ENCODE results near the gene CCDC54.

GRCh38 chr3:107345822-107346405, 31.3 kb upstream of the CCDC54 start:
- TF ChIP-seq, protein P1, sequence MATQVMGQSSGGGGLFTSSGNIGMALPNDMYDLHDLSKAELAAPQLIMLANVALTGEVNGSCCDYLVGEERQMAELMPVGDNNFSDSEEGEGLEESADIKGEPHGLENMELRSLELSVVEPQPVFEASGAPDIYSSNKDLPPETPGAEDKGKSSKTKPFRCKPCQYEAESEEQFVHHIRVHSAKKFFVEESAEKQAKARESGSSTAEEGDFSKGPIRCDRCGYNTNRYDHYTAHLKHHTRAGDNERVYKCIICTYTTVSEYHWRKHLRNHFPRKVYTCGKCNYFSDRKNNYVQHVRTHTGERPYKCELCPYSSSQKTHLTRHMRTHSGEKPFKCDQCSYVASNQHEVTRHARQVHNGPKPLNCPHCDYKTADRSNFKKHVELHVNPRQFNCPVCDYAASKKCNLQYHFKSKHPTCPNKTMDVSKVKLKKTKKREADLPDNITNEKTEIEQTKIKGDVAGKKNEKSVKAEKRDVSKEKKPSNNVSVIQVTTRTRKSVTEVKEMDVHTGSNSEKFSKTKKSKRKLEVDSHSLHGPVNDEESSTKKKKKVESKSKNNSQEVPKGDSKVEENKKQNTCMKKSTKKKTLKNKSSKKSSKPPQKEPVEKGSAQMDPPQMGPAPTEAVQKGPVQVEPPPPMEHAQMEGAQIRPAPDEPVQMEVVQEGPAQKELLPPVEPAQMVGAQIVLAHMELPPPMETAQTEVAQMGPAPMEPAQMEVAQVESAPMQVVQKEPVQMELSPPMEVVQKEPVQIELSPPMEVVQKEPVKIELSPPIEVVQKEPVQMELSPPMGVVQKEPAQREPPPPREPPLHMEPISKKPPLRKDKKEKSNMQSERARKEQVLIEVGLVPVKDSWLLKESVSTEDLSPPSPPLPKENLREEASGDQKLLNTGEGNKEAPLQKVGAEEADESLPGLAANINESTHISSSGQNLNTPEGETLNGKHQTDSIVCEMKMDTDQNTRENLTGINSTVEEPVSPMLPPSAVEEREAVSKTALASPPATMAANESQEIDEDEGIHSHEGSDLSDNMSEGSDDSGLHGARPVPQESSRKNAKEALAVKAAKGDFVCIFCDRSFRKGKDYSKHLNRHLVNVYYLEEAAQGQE (IDR thresholded peaks at IDR 0.05; ENCODE audit: insufficient read depth in 1 of 2, low read depth in 2 of 2, low read length in 2 of 2), result no peak
- no peak for TF ChIP-seq POLR2AphosphoS5 (IDR thresholded peaks at IDR 0.05; ENCODE audit: low read depth, low read length)
- no peak for TF ChIP-seq TAF1 (IDR thresholded peaks at IDR 0.05; ENCODE audit: borderline replicate concordance, insufficient read depth, low read length)
- no peak for TF ChIP-seq SIN3A (IDR thresholded peaks at IDR 0.05; ENCODE audit: borderline replicate concordance, insufficient read depth, low read length)
- TF ChIP-seq FOXP2 (optimal IDR thresholded peaks at IDR 0.05; ENCODE audit: borderline replicate concordance, extremely low read depth, extremely low read length, insufficient read depth), result no peak
